ENCODE measurements around the gene SH3TC1.

DNA sequence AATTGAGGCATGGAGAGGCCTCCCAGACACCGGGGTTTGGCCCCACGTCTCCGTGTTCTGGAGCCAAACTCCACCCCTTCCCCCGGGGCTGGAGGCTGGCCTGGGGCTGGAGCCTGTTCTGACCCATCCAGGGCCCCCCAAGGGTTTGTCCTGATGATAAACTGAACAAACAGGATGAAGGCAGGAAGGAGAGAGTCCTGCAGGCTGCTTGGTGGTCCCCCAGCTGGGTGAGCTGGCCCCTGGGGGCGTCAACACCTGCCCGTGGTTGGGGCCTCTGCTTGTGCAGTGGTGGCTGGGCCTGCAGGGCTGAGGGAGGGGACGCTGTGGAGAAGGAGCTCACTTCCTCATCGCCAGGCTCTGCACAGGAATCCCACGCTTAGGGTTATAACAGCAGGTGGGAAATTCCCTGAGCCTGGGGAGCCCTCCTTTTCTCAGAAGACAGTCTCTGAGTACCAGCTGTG is 2.3 kb downstream of the SH3TC1 start:
- TF ChIP-seq YY1 (IDR thresholded peaks at IDR 0.05; ENCODE audit: insufficient read depth, insufficient read length) (no peak), ZNF274 (IDR thresholded peaks at IDR 0.05; ENCODE audit: low read depth, low read length) (no peak)

Data from NT2/D1 (cell line).